Endothelial cell of umbilical vein (primary cell): ENCODE data around the gene AMT. TPM values are rescaled to one million over a fixed set of nuclear protein-coding genes. Genes with fewer than 3 reads are reported as not detected.
A peak's percentile ranks its signal among the peaks of the same experiment; 100 is the strongest.

Experiments
- BruUV-seq: library from RNA; stranded (reverse); fragments of 400-500 nt; replicated peaks from 2 replicates; lab custom pipeline; 2021; lab: Mats Ljungman, UMichigan
- CTCF ChIA-PET: fragments of 300-600, 350-600 bp; sonication (Branson Sonifier 250); formaldehyde crosslinking; loops from one replicate; lab custom pipeline; 2021; ENCODE audit warnings: antibody characterized with exemption, inconsistent platforms; lab: Charles Lee
- POLR2A ChIA-PET: fragments of 300-600, 350-600 bp; sonication (Branson Sonifier 250); formaldehyde crosslinking; loops from one replicate; lab custom pipeline; 2021; ENCODE audit warnings: antibody characterized with exemption, inconsistent platforms; lab: Charles Lee
- DNase-seq: peaks from one replicate; pipeline ENCODE4 v3.0.0-alpha.2; 2011; ENCODE audit warnings: low read depth, low spot score
- FAIRE-seq: peaks from 2 replicates; lab custom pipeline; 2011; peaks lifted over from hg19 to GRCh38; lab: Jason Lieb, UNC
- H2AFZ ChIP-seq: 2 replicates; pipeline ENCODE4 v1.6.0; 2012; ENCODE audit warnings: low read depth, low read length, control low read depth, inconsistent platforms
- H3K27ac ChIP-seq: 2 replicates; pipeline ENCODE4 v1.5.1; 2011; ENCODE audit warnings: low read depth, mild to moderate bottlenecking, control low read depth, low read length, moderate library complexity; ENCODE audit not compliant: insufficient read depth
- H3K27me3 ChIP-seq, 2 experiments: 2 replicates each; pipeline versions ENCODE4 v1.6.0 to v1.6.1; 2011; ENCODE audit warnings: low read length in 2 of 2, mixed read lengths in 1 of 2; ENCODE audit not compliant: control insufficient read depth in 2 of 2, insufficient read depth in 2 of 2
- H3K36me3 ChIP-seq, 2 experiments: 2 replicates in 1 of 2; 3 replicates in 1 of 2; pipeline ENCODE4 v1.5.1; 2011; ENCODE audit warnings: low read length in 2 of 2, mild to moderate bottlenecking in 1 of 2, moderate library complexity in 1 of 2; ENCODE audit not compliant: control insufficient read depth in 2 of 2, insufficient read depth in 2 of 2; ENCODE audit errors: extremely low read depth in 1 of 2
- H3K4me1 ChIP-seq: 3 replicates; pipeline ENCODE4 v1.5.1; 2011; ENCODE audit warnings: mild to moderate bottlenecking, low read length; ENCODE audit not compliant: control insufficient read depth, insufficient read depth; ENCODE audit errors: extremely low read depth
- H3K4me2 ChIP-seq: 2 replicates; pipeline ENCODE4 v1.6.1; 2011; ENCODE audit warnings: low read length, control low read depth, mixed read lengths; ENCODE audit not compliant: insufficient read depth
- H3K4me3 ChIP-seq, 3 experiments: fragments of 200-600 bp in 1 of 3; sonication (generic), shearing (Covaris generic) in 1 of 3; replicated peaks in 1 of 3; 2 replicates each; pipeline ENCODE4 v1.5.1; 2011 to 2016; ENCODE audit warnings: control low read depth in 3 of 3, low read length in 3 of 3, mild to moderate bottlenecking in 2 of 3, inconsistent platforms in 1 of 3, low read depth in 1 of 3, moderate library complexity in 1 of 3; ENCODE audit not compliant: insufficient read depth in 1 of 3
- H3K79me2 ChIP-seq: 2 replicates; pipeline ENCODE4 v1.6.0; 2012; ENCODE audit warnings: low read length, inconsistent platforms; ENCODE audit not compliant: control insufficient read depth, insufficient read depth
- H3K9ac ChIP-seq: replicated peaks from 2 replicates; pipeline ENCODE3; 2011; ENCODE audit warnings: low read length, control low read depth; ENCODE audit not compliant: insufficient read depth; ENCODE audit errors: extremely low read depth
- H3K9me1 ChIP-seq: replicated peaks from 3 replicates; pipeline ENCODE4 v1.6.0; 2011; ENCODE audit warnings: mild to moderate bottlenecking, low read length; ENCODE audit not compliant: control insufficient read depth, insufficient read depth; ENCODE audit errors: extremely low read depth
- H3K9me3 ChIP-seq: replicated peaks from 2 replicates; pipeline ENCODE4 v1.5.1; 2012; ENCODE audit warnings: low read length, inconsistent platforms; ENCODE audit not compliant: control insufficient read depth, insufficient read depth
- H4K20me1 ChIP-seq: replicated peaks from 2 replicates; pipeline ENCODE3; 2011; ENCODE audit warnings: mild to moderate bottlenecking, low read length; ENCODE audit not compliant: control insufficient read depth, insufficient read depth; ENCODE audit errors: extremely low read depth
- EZH2 ChIP-seq: IDR thresholded peaks from 2 replicates; pipeline ENCODE4 v1.6.1; 2012; ENCODE audit warnings: borderline replicate concordance, low read depth, mild to moderate bottlenecking, moderate library complexity, low read length, inconsistent platforms; ENCODE audit not compliant: severe bottlenecking
- JUN ChIP-seq: IDR thresholded peaks from 2 replicates; pipeline ENCODE4 v1.6.1; 2011; ENCODE audit warnings: borderline replicate concordance, low read depth; ENCODE audit not compliant: insufficient read length, insufficient read depth
- MYC ChIP-seq: IDR thresholded peaks from one replicate; pipeline ENCODE4 v1.6.1; 2011; ENCODE audit warnings: mild to moderate bottlenecking, low read depth, low read length
- POLR2A ChIP-seq: IDR thresholded peaks from 2 replicates; pipeline ENCODE4 v1.6.1; 2012; ENCODE audit warnings: low read depth, mild to moderate bottlenecking, control low read depth, low read length
- POLR2AphosphoS5 ChIP-seq: IDR thresholded peaks from 2 replicates; pipeline ENCODE4 v1.6.1; 2012; ENCODE audit warnings: low read depth, mild to moderate bottlenecking, control low read depth, low read length, moderate library complexity; ENCODE audit not compliant: insufficient read depth
- dilution Hi-C: fragments of 300-500 bp; cut with MboI; formaldehyde crosslinking; loops from one replicate; pipeline ENCODE4 v1.15.0; 2019; ENCODE audit warnings: low sequenced_read_pairs; ENCODE audit not compliant: extremely low pct_ligation_motif_present
- intact Hi-C: fragments of 100-400 bp; cut with micrococcal nuclease; formaldehyde crosslinking; loops from one replicate; pipeline ENCODE4 v1.10.0; 2022
- polyA plus RNA-seq, 4 experiments: library from polyadenylated mRNA; depleted of rRNA in 3 of 4; stranded (reverse) in 3 of 4; unstranded in 1 of 4; fragments of >200 nt; gene quantifications; 2 replicates each; pipeline versions ENCODE4 v1.2.1 to v1.2.3, GENCODE V29; 2011 to 2012; ENCODE audit warnings: missing spikeins in 1 of 4
- total RNA-seq: library from RNA; stranded (reverse); gene quantifications from 2 replicates; pipeline ENCODE4 v1.2.3, GENCODE V29; 2021
- TF ChIP-seq, protein P1 (sequence below), 2 donors: IDR thresholded peaks; 1 replicate in 1 of 2; 2 replicates in 1 of 2; pipeline ENCODE4 v1.5.1; 2011; ENCODE audit warnings: low read length in 2 of 2, mild to moderate bottlenecking in 2 of 2, moderate library complexity in 2 of 2, control low read depth in 1 of 2, inconsistent platforms in 1 of 2, low read depth in 1 of 2; ENCODE audit not compliant: insufficient read depth in 1 of 2; ENCODE audit errors: extremely low read depth in 1 of 2

Gene AMT
- total and polyA plus RNA-seq, 2 donors (not counting 3 experiments of a cell fraction or from before 2014, with no cell fraction given) = 4.4 to 9.0 TPM

DNA sequence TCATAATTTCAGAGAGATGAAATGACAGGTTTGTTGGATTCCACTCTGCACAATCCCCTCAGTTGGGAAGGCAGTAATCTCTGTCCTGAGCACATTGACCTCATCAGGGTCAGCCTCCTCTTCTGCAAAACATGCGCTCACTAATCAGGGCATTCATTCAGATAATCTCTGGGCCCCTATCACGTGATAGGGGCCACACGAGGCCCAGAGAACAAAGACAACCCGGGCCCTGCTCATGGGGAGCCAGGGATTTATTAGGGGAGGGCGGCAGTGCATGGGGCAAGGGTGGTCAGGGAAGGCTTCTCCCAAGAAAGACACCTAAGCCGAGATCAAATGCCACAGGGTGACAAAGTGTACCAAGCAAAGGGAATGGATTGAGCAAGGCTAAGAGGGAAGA lies 8.9 kb downstream of the AMT start:
- intact Hi-C loops = loop anchor here (5.0 kb wide), 1 partner anchor 321 kb away; the partner anchor contains the start of gene QRICH1

More for the DNA sequence above, 8.9 kb downstream of the AMT start:
- Histone ChIP-seq H3K9me3 (no peaks in the 10 kb centered on the region), H3K4me1 (peaks cover 33% of the 10 kb centered on the region), H3K9ac (no peak overlapping the region), H3K4me2 (peak overlapping the region; percentile 83), H3K4me3 (peak overlapping the region in 1 of 3 experiments; percentile 68), H3K27me3 (no peaks in the 10 kb centered on the region), H3K9me1 (no peaks in the 10 kb centered on the region), H2AFZ (no peak overlapping the region), H3K27ac (no peak overlapping the region), H4K20me1 (peaks cover 14% of the 10 kb centered on the region), H3K36me3 (peaks cover 0 to 4% of the 10 kb centered on the region in 2 experiments), H3K79me2 (peaks cover 49% of the 10 kb centered on the region)
- dilution Hi-C loops = no loop called here
- FAIRE-seq (no peak), DNase-seq (no peak)
- no TSS peak for BruUV-seq
- ChIA-PET CTCF (interaction anchor here (1.1 to 1.5 kb wide), 2 partner anchors 15 to 36 kb away, joined by 3 to 4 read pairs; partner anchors contain the start of gene NICN1), POLR2A (no interaction called here)
- TF ChIP-seq POLR2AphosphoS5 (no peak), MYC (no peak), POLR2A (no peak), JUN (no peak), EZH2 (no peak)
- TF ChIP-seq, protein P1, sequence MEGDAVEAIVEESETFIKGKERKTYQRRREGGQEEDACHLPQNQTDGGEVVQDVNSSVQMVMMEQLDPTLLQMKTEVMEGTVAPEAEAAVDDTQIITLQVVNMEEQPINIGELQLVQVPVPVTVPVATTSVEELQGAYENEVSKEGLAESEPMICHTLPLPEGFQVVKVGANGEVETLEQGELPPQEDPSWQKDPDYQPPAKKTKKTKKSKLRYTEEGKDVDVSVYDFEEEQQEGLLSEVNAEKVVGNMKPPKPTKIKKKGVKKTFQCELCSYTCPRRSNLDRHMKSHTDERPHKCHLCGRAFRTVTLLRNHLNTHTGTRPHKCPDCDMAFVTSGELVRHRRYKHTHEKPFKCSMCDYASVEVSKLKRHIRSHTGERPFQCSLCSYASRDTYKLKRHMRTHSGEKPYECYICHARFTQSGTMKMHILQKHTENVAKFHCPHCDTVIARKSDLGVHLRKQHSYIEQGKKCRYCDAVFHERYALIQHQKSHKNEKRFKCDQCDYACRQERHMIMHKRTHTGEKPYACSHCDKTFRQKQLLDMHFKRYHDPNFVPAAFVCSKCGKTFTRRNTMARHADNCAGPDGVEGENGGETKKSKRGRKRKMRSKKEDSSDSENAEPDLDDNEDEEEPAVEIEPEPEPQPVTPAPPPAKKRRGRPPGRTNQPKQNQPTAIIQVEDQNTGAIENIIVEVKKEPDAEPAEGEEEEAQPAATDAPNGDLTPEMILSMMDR (IDR thresholded peaks at IDR 0.05; ENCODE audit: extremely low read depth in 1 of 2, insufficient read depth in 1 of 2, low read depth in 1 of 2, low read length in 2 of 2) = no peak
